HG03378 (cell line): ENCODE results near the gene PEDS1.
"Not testable (repeated sequence)": the region's sequence is repeated elsewhere in the genome, so short reads cannot be mapped to it uniquely, and the experiment has no call there.

Experiments used
- ATAC-seq: cut with Tn5 transposase; IDR thresholded peaks from one replicate; pipeline ENCODE4 v1.9.1; 2021; ENCODE audit warnings: mild to moderate bottlenecking, moderate library complexity; ENCODE audit not compliant: unreplicated experiment

PEDS1 gene

GRCh38 chr20:50153500-50154377 is at the start of gene PEDS1:
PEDS1 (minus strand) TSS chr20:50153723; CDS start chr20:50153637, 86 bp downstream.
- ATAC-seq, result peak; percentile 65

GRCh38 chr20:50202677-50203076 is 49.2 kb upstream of the PEDS1 start:
- no peak for ATAC-seq

- ATAC-seq, result not testable (repeated sequence)
Measured at GRCh38 chr20:50201710-50202109, 48.2 kb upstream of the PEDS1 start.

GRCh38 chr20:50200482-50201104 is 47.1 kb upstream of the PEDS1 start:
- no peak for ATAC-seq

- ATAC-seq, result no peak
Measured at GRCh38 chr20:50199703-50200102, 46.2 kb upstream of the PEDS1 start.

- ATAC-seq, result no peak
Measured at GRCh38 chr20:50198716-50199115, 45.2 kb upstream of the PEDS1 start.

- no peak for ATAC-seq
Measured at GRCh38 chr20:50198180-50198666, 44.7 kb upstream of the PEDS1 start.

GRCh38 chr20:50197463-50198179 is 44.1 kb upstream of the PEDS1 start:
- ATAC-seq, result no peak

- no peak for ATAC-seq
Measured at GRCh38 chr20:50196896-50197295, 43.4 kb upstream of the PEDS1 start.

- ATAC-seq, result no peak
Measured at GRCh38 chr20:50196248-50196647, 42.7 kb upstream of the PEDS1 start.

- ATAC-seq, result no peak
Measured at GRCh38 chr20:50195524-50196120, 42.1 kb upstream of the PEDS1 start.

- ATAC-seq, result no peak
Measured at GRCh38 chr20:50194831-50195523, 41.5 kb upstream of the PEDS1 start.

- ATAC-seq, result no peak
Measured at GRCh38 chr20:50194422-50194830, 40.9 kb upstream of the PEDS1 start.

- no peak for ATAC-seq
Measured at GRCh38 chr20:50193836-50194421, 40.4 kb upstream of the PEDS1 start.

- ATAC-seq, result no peak
Measured at GRCh38 chr20:50193199-50193835, 39.8 kb upstream of the PEDS1 start.

- peak; percentile 41 for ATAC-seq
Measured at GRCh38 chr20:50192364-50193198, 39.1 kb upstream of the PEDS1 start.

- ATAC-seq, result peak; percentile 26
Measured at GRCh38 chr20:50191544-50192363, 38.2 kb upstream of the PEDS1 start.

- no peak for ATAC-seq
Measured at GRCh38 chr20:50191065-50191543, 37.6 kb upstream of the PEDS1 start.
